Measurements from ENCODE around the gene HERC3.

GRCh38 chr4:88592600-88593448 is 544 bp downstream of the HERC3 start:
- TF ChIP-seq, protein P1, sequence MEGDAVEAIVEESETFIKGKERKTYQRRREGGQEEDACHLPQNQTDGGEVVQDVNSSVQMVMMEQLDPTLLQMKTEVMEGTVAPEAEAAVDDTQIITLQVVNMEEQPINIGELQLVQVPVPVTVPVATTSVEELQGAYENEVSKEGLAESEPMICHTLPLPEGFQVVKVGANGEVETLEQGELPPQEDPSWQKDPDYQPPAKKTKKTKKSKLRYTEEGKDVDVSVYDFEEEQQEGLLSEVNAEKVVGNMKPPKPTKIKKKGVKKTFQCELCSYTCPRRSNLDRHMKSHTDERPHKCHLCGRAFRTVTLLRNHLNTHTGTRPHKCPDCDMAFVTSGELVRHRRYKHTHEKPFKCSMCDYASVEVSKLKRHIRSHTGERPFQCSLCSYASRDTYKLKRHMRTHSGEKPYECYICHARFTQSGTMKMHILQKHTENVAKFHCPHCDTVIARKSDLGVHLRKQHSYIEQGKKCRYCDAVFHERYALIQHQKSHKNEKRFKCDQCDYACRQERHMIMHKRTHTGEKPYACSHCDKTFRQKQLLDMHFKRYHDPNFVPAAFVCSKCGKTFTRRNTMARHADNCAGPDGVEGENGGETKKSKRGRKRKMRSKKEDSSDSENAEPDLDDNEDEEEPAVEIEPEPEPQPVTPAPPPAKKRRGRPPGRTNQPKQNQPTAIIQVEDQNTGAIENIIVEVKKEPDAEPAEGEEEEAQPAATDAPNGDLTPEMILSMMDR (IDR thresholded peaks at IDR 0.05), result no peak
- peak; percentile 72 to 82 for TF ChIP-seq POLR2A (IDR thresholded peaks at IDR 0.05)
